HepG2 (cell line): ENCODE results near the gene SEPTIN11. TPM values are rescaled to one million over a fixed set of nuclear protein-coding genes. Genes with fewer than 3 reads are reported as not detected.

Experiments used
- ATAC-seq: fragments of 200-7000 bp; cut with Tn5 transposase; 3 replicates; pipeline ENCODE4 v1.9.1; 2020; ENCODE audit warnings: mild to moderate bottlenecking, moderate library complexity
- BruUV-seq: library from RNA; stranded (reverse); fragments of 400-500 nt; replicated peaks from 2 replicates; lab custom pipeline; 2021; lab: Mats Ljungman, UMichigan
- CTCF ChIA-PET: fragments of 300-600 bp; formaldehyde crosslinking; extraction: SDS; loops from one replicate; lab custom pipeline; 2021; ENCODE audit warnings: low total read pairs, inconsistent platforms, low intra/inter-chr PET ratio; lab: Yijun Ruan, JAX
- POLR2A ChIA-PET: fragments of 350-600 bp; sonication (Branson Sonifier 250); formaldehyde crosslinking; loops from one replicate; lab custom pipeline; 2020; ENCODE audit warnings: antibody characterized with exemption, inconsistent platforms; lab: Yijun Ruan, JAX
- DNase-seq: peaks from one replicate; pipeline ENCODE4 v3.0.0-alpha.2; 2015; ENCODE audit warnings: low spot score
- FAIRE-seq: peaks from 3 replicates; lab custom pipeline; 2011; peaks lifted over from hg19 to GRCh38; lab: Jason Lieb, UNC
- H2AFZ ChIP-seq: one replicate; pipeline ENCODE4 v1.6.1; 2011; ENCODE audit warnings: low read length, inconsistent platforms
- H3K27ac ChIP-seq: fragments of 300-600 bp; 3 replicates; pipeline ENCODE4 v1.8.0; 2011; ENCODE audit warnings: mixed run types, mild to moderate bottlenecking, mixed read lengths, low read length, inconsistent platforms; ENCODE audit not compliant: insufficient read depth; ENCODE audit errors: extremely low read length
- H3K27me3 ChIP-seq, 2 experiments: fragments of 200-600 bp in 1 of 2; 2 replicates in 1 of 2; 3 replicates in 1 of 2; pipeline versions ENCODE4 v1.6.0 to v1.8.0; 2011; ENCODE audit warnings: low read length in 2 of 2, mild to moderate bottlenecking in 2 of 2, moderate library complexity in 2 of 2, inconsistent platforms in 1 of 2; ENCODE audit not compliant: insufficient read depth in 2 of 2, control insufficient read depth in 1 of 2
- H3K36me3 ChIP-seq, 2 experiments: fragments of 200-600 bp in 1 of 2; replicated peaks in 1 of 2; 2 replicates in 1 of 2; 3 replicates in 1 of 2; pipeline versions ENCODE4 v1.5.1 to v1.8.0; 2011; ENCODE audit warnings: low read length in 2 of 2, inconsistent platforms in 1 of 2; ENCODE audit not compliant: insufficient read depth in 2 of 2, control insufficient read depth in 1 of 2
- H3K4me1 ChIP-seq: 2 replicates; pipeline ENCODE4 v1.5.1; 2012; ENCODE audit warnings: low read length, inconsistent platforms; ENCODE audit not compliant: insufficient read depth
- H3K4me2 ChIP-seq: 2 replicates; pipeline ENCODE4 v1.6.0; 2011; ENCODE audit warnings: low read depth, low read length, inconsistent platforms
- H3K4me3 ChIP-seq, 3 experiments: fragments of 200-600 bp in 1 of 3; sonication (generic), shearing (Covaris generic) in 1 of 3; replicated peaks in 1 of 3; 2 replicates each; pipeline ENCODE4 v1.5.1; 2011 to 2016; ENCODE audit warnings: low read length in 3 of 3, inconsistent platforms in 2 of 3, low read depth in 2 of 3, mild to moderate bottlenecking in 2 of 3, control low read depth in 1 of 3, mixed read lengths in 1 of 3; ENCODE audit not compliant: insufficient read depth in 1 of 3
- H3K79me2 ChIP-seq: one replicate; pipeline ENCODE4 v1.6.1; 2011; ENCODE audit warnings: low read length, inconsistent platforms; ENCODE audit not compliant: insufficient read depth
- H3K9ac ChIP-seq: 2 replicates; pipeline ENCODE4 v1.6.0; 2011; ENCODE audit warnings: mild to moderate bottlenecking, low read depth, low read length, inconsistent platforms; ENCODE audit not compliant: insufficient read depth
- H3K9me3 ChIP-seq: 2 replicates; pipeline ENCODE4 v1.5.1; 2012; ENCODE audit warnings: mild to moderate bottlenecking, low read length
- H4K20me1 ChIP-seq: 2 replicates; pipeline ENCODE4 v1.6.0; 2011; ENCODE audit warnings: inconsistent platforms, mild to moderate bottlenecking, low read length, moderate library complexity; ENCODE audit not compliant: insufficient read depth
- CBX1 ChIP-seq: IDR thresholded peaks from one replicate; pipeline ENCODE4 v1.6.1; 2016; ENCODE audit warnings: antibody characterized with exemption, low read depth
- CEBPG ChIP-seq: IDR thresholded peaks from 2 replicates; pipeline ENCODE4 v1.6.1; 2016
- FOSL2 ChIP-seq: sonication (generic); formaldehyde crosslinking; IDR thresholded peaks from 2 replicates; pipeline ENCODE4 v1.4.0; 2020; ENCODE audit warnings: missing genetic modification reagents
- FOXP1 ChIP-seq, 2 experiments: fragments of 450-650 bp in 1 of 2; IDR thresholded peaks; 2 replicates each; pipeline ENCODE4 v1.6.1; 2017 to 2018; ENCODE audit warnings: antibody characterized with exemption in 1 of 2
- MXD1 ChIP-seq: sonication (generic); formaldehyde crosslinking; IDR thresholded peaks from 2 replicates; pipeline ENCODE4 v1.4.0; 2020; ENCODE audit warnings: mild to moderate bottlenecking, missing genetic modification reagents
- NPAS2 ChIP-seq: sonication (generic); formaldehyde crosslinking; IDR thresholded peaks from 2 replicates; pipeline ENCODE4 v1.8.0; 2022; ENCODE audit warnings: mild to moderate bottlenecking, missing genetic modification reagents, borderline replicate concordance
- RFX1 ChIP-seq: fragments of 450-650 bp; IDR thresholded peaks from 2 replicates; pipeline ENCODE4 v1.6.1; 2017
- SMARCE1 ChIP-seq: fragments of 450-650 bp; IDR thresholded peaks from 2 replicates; pipeline ENCODE4 v1.6.1; 2017; ENCODE audit warnings: borderline replicate concordance
- TAF15 ChIP-seq: fragments of 200-400 bp; formaldehyde crosslinking; IDR thresholded peaks from one replicate; pipeline ENCODE4 v1.6.1; 2018; ENCODE audit warnings: mild to moderate bottlenecking, low read depth, low read length; ENCODE audit not compliant: poor library complexity, severe bottlenecking
- TGIF2 ChIP-seq: IDR thresholded peaks from 2 replicates; pipeline ENCODE4 v1.6.1; 2016; ENCODE audit warnings: control low read depth, missing compliant biosample characterization
- THRA ChIP-seq: sonication (generic); formaldehyde crosslinking; IDR thresholded peaks from 2 replicates; pipeline ENCODE4 v1.4.0; 2020; ENCODE audit warnings: missing genetic modification reagents, borderline replicate concordance
- U2AF1 ChIP-seq: fragments of 200-400 bp; formaldehyde crosslinking; optimal IDR thresholded peaks from 2 replicates; pipeline ENCODE3; 2017; ENCODE audit warnings: mild to moderate bottlenecking, low read depth, low read length
- ZFP36L2 ChIP-seq: sonication (generic); formaldehyde crosslinking; IDR thresholded peaks from 2 replicates; pipeline ENCODE4 v1.4.0; 2020; ENCODE audit warnings: missing genetic modification reagents
- ZNF605 ChIP-seq: sonication (generic); formaldehyde crosslinking; IDR thresholded peaks from 2 replicates; pipeline ENCODE4 v1.8.0; 2022; ENCODE audit warnings: mild to moderate bottlenecking, missing genetic modification reagents
- ZNF615 ChIP-seq: sonication (generic); formaldehyde crosslinking; IDR thresholded peaks from 2 replicates; pipeline ENCODE4 v1.5.0; 2020; ENCODE audit warnings: mild to moderate bottlenecking, missing genetic modification reagents, borderline replicate concordance
- ZNF710 ChIP-seq: sonication (generic); formaldehyde crosslinking; IDR thresholded peaks from 2 replicates; pipeline ENCODE4 v1.5.0; 2020; ENCODE audit warnings: mild to moderate bottlenecking, missing genetic modification reagents, borderline replicate concordance
- ZSCAN9 ChIP-seq: IDR thresholded peaks from 2 replicates; pipeline ENCODE4 v1.6.1; 2016; ENCODE audit warnings: borderline replicate concordance
- WGBS: methylation state at CpG from one replicate; pipeline ENCODE4 v1.1.6; 2017; ENCODE audit warnings: low lambda C conversion rate; 5-methylcytosine and 5-hydroxymethylcytosine counted together
- in situ Hi-C: cut with HindIII; loops from 2 replicates; pipeline ENCODE4 v1.10.0; 2017; ENCODE audit warnings: low pct_unique_long_range_greater_than_20kb; ENCODE audit not compliant: extremely low pct_ligation_motif_present
- intact Hi-C: fragments of 100-400 bp; cut with micrococcal nuclease; formaldehyde crosslinking; loops from one replicate; pipeline ENCODE4 v1.10.0; 2022; ENCODE audit not compliant: unreplicated experiment
- polyA plus RNA-seq, 8 experiments: library from polyadenylated mRNA; depleted of rRNA in 3 of 8; stranded (reverse) in 7 of 8; unstranded in 1 of 8; fragments of >200 nt; fragmentation: Illumina TruSeq in 4 of 8; extraction: Trizol in 4 of 8; gene quantifications; 2 replicates each; pipeline versions ENCODE4 v1.2.1 to v1.2.3, GENCODE V29; 2011 to 2016; ENCODE audit warnings: low read depth in 4 of 8, missing spikeins in 1 of 8, mixed read lengths in 1 of 8; ENCODE audit not compliant: insufficient read depth in 1 of 8
- total RNA-seq, 5 experiments: library from RNA; depleted of rRNA; stranded (reverse); fragments of >200 nt; fragmentation: Illumina TruSeq; extraction: Trizol; gene quantifications; 2 replicates each; pipeline ENCODE4 v1.2.3, GENCODE V29; 2016; ENCODE audit warnings: low read depth in 1 of 5
- TF ChIP-seq, protein P1 (sequence below): sonication (generic); formaldehyde crosslinking; IDR thresholded peaks from 2 replicates; pipeline ENCODE4 v1.4.0; 2020; ENCODE audit warnings: missing genetic modification reagents, borderline replicate concordance

SEPTIN11 gene
- total and polyA plus RNA-seq, 2 of the 13 experiments (the other 11 are each of a cell fraction or from before 2014, with no cell fraction given), result 28.9 to 47.3 TPM

GRCh38 chr4:76984788-76985211 is 35.2 kb downstream of the SEPTIN11 start:
- peak; percentile 64 for DNase-seq
- WGBS, result 48% methylated on average over 7 of the region's 7 CpGs
- FAIRE-seq, result peak; percentile 57
- in situ Hi-C loops, result no loop called here
- Histone ChIP-seq H3K9me3 (no peaks in the 10 kb centered on the region), H3K4me3 (no peak overlapping the region), H3K27ac (no peak overlapping the region), H3K27me3 (no peaks in the 10 kb centered on the region), H4K20me1 (no peaks in the 10 kb centered on the region; the same call in 1 of the 2 replicates), H2AFZ (no peak overlapping the region), H3K9ac (no peak overlapping the region), H3K4me1 (peaks cover 19% of the 10 kb centered on the region), H3K36me3 (no peaks in the 10 kb centered on the region), H3K79me2 (peaks cover 12% of the 10 kb centered on the region), H3K4me2 (peak overlapping the region; percentile 14; the same call in 1 of the 2 replicates)
- BruUV-seq, result no TSS peak
- intact Hi-C loops, result loop anchor here (1.0 to 2.0 kb wide), 2 partner anchors 86 to 473 kb away; partner anchors contain the start of gene SOWAHB
- ATAC-seq, result peak; percentile 98
- POLR2A ChIA-PET, result no interaction called here
- CTCF ChIA-PET, result no interaction called here
- TF ChIP-seq CEBPG (CRISPR knock-in tag) (no peak), FOXP1 (IDR thresholded peaks at IDR 0.05) (no peak), FOXP1 (CRISPR knock-in tag; IDR thresholded peaks at IDR 0.05) (no peak), CBX1 (no peak), FOSL2 (CRISPR knock-in tag) (peak; percentile 44), SMARCE1 (no peak), ZSCAN9 (CRISPR knock-in tag) (no peak), NPAS2 (CRISPR knock-in tag) (no peak), TGIF2 (CRISPR knock-in tag) (0 out of 2 replicates have a peak, but pooled peaks have one; percentile 23), ZNF615 (CRISPR knock-in tag) (no peak), ZNF710 (CRISPR knock-in tag) (no peak), MXD1 (CRISPR knock-in tag) (no peak), ZFP36L2 (CRISPR knock-in tag) (no peak), ZNF605 (CRISPR knock-in tag) (no peak), THRA (CRISPR knock-in tag) (no peak), RFX1 (no peak), U2AF1 (no peak), TAF15 (no peak)
- TF ChIP-seq, protein P1, sequence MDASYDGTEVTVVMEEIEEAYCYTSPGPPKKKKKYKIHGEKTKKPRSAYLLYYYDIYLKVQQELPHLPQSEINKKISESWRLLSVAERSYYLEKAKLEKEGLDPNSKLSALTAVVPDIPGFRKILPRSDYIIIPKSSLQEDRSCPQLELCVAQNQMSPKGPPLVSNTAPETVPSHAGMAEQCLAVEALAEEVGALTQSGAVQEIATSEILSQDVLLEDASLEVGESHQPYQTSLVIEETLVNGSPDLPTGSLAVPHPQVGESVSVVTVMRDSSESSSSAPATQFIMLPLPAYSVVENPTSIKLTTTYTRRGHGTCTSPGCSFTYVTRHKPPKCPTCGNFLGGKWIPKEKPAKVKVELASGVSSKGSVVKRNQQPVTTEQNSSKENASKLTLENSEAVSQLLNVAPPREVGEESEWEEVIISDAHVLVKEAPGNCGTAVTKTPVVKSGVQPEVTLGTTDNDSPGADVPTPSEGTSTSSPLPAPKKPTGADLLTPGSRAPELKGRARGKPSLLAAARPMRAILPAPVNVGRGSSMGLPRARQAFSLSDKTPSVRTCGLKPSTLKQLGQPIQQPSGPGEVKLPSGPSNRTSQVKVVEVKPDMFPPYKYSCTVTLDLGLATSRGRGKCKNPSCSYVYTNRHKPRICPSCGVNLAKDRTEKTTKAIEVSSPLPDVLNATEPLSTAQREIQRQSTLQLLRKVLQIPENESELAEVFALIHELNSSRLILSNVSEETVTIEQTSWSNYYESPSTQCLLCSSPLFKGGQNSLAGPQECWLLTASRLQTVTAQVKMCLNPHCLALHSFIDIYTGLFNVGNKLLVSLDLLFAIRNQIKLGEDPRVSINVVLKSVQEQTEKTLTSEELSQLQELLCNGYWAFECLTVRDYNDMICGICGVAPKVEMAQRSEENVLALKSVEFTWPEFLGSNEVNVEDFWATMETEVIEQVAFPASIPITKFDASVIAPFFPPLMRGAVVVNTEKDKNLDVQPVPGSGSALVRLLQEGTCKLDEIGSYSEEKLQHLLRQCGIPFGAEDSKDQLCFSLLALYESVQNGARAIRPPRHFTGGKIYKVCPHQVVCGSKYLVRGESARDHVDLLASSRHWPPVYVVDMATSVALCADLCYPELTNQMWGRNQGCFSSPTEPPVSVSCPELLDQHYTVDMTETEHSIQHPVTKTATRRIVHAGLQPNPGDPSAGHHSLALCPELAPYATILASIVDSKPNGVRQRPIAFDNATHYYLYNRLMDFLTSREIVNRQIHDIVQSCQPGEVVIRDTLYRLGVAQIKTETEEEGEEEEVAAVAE (CRISPR knock-in tag), result no peak
